Stimulated activated CD4-positive, alpha-beta T cell treated with anti-CD3 and anti-CD28 coated beads, Interleukin-4, amount 100 ng/mL, for 1 hour (primary cell): ENCODE data around the gene WNT5A.
A peak's percentile ranks its signal among the peaks of the same experiment; 100 is the strongest.
"Not testable (repeated sequence)": the region's sequence is repeated elsewhere in the genome, so short reads cannot be mapped to it uniquely, and the experiment has no call there.

ENCODE experiments used
- DNase-seq: peaks from one replicate; pipeline ENCODE4 v3.0.0-alpha.2; 2020

Gene WNT5A

DNA sequence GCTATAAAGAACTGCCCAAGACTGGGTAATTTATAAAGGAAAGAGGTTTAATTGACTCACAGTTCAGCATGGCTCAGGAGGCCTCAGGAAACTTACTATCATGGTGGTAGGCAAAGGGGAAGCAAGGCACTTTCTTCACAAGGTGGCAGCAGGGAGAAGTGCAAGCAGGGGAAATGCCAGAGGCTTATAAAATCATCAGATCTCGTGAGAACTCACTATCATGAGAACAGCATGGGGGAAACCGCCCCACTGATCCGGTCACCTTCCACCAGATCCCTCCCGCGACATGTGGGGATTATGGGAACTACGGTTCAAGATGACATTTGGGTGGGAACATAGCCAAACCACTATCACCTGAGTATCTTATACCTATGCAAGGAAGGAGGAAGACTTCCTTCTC lies 18.0 kb upstream of the WNT5A start:
- DNase-seq, result not testable (repeated sequence)

DNA sequence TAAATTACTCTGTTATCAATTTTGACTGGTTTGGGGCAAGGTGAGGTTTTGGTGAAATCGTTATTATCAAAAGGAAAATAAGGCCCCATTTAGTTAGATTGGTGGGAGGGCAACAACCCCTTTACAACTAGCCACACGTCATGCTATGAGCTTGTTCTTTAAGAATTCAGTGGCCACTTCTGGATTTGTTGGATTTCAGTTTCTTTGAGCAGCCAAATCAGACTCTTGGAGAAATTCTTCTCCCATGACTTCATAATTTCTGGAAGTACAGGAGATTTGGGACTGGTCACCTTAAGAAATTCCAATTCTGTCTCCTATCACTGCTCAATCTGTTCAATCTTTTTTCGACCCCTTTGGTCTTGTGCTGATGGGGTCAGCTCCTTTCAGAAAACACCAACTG lies 14.8 kb upstream of the WNT5A start:
- DNase-seq, result no peak

DNA sequence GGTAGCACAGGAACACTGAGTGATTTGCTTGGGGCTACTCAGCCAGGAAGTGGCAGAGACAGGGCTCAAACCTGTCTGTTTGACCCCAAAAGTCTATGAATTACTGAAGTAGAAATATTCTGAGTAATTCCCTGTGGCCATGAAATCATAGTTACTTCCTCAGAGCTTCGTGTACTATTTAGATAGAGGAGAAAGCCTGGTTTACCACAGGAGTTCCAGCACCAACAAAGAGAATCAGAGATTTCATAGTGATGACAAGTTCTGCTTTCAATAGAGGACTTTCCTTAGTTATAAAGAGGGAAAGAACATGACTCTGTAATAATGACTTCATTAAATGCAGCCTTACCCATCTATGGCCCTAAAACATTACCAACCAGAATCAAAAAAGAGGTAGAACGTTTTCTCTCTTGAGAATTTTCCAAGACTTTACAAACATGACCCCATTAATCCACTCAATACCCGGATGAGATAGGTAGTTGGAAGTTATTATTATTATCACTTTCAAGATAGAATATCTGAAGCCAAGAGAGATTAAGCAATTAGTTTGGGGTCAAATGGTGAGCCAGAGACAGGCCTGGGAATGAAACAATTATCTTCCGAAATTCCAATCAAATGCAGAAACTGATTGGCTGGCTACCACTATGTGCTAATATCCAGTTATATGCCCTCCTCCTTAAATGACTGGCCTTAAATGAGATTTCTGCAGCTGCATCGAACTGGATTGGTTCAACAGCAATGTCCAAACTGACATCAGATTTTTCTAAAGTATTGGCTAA lies 13.6 kb upstream of the WNT5A start:
- DNase-seq, result no peak

GRCh38 chr3:55498520-55498919 lies 11.4 kb upstream of the WNT5A start:
- no peak for DNase-seq

DNA sequence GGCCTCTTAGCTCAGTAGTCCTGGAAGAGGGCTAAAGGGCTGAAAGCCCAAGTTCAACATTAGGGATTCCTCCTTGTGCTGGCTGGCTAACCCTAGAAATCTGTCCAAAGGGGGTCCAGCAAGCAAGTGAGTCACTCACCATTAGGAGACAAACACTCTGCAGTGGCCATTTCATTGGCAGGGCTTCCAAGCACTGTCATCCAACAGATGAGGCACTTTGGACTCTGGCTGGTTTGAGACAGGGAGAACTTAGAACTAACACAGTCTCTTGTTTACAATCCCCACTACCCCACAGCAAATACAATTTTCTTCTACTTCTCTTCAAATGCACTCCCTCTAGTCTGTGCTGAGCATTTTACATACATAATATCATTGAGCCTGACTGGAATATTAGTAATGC lies 10.1 kb upstream of the WNT5A start:
- no peak for DNase-seq

GRCh38 chr3:55494976-55495375 lies 7.9 kb upstream of the WNT5A start:
- no peak for DNase-seq

- DNase-seq, result no peak
Measured at GRCh38 chr3:55492976-55493375, 5.9 kb upstream of the WNT5A start.

- DNase-seq, result no peak
Measured at GRCh38 chr3:55491296-55491816, 4.2 kb upstream of the WNT5A start.

DNA sequence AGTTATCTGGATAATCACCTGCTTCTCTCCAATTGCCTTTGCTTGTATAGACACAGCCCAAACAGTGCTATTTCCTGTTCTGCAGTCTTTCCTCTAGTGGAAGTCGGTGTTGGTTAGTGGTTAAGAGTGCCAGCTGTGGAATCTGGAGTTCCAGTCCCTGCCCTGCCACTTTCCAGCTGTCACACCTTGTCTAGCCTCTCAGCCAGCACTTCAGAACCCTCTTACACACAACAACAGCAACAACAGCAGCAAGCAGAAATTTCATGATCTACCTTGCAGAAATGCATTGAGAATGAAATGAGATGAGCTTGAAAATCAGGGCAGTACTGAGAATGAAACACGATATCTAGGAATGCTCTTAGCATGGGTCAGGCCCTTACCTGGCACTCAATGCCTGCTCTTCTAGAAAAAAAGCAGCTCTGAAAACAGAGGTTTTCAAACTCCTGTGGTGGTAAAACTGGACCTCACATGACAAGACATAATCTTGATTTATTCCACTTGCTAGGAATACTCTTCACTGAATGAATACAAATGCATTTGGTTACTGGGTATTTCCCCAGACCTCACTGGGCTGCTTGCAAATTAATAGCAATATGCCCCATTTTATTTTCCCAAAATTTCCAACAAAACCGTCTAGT lies 3.3 kb upstream of the WNT5A start:
- no peak for DNase-seq

DNA sequence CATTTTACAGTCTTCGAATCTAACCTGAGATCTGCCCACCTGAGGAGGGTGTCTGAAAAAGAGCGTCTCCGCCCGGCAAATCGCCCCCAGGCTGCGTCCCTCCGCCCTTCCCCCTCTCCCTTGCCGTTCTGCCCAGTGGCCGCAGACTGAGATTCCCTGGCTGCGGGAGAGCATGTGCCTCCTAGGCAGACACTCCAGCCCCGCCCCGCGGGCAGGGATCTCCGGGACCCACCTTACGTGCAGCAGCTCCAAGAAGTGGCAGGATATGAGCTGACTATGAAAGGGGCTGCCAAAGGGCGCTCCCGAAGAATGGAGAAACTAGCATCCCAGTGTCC lies 2.7 kb upstream of the WNT5A start:
- DNase-seq, result no peak

DNA sequence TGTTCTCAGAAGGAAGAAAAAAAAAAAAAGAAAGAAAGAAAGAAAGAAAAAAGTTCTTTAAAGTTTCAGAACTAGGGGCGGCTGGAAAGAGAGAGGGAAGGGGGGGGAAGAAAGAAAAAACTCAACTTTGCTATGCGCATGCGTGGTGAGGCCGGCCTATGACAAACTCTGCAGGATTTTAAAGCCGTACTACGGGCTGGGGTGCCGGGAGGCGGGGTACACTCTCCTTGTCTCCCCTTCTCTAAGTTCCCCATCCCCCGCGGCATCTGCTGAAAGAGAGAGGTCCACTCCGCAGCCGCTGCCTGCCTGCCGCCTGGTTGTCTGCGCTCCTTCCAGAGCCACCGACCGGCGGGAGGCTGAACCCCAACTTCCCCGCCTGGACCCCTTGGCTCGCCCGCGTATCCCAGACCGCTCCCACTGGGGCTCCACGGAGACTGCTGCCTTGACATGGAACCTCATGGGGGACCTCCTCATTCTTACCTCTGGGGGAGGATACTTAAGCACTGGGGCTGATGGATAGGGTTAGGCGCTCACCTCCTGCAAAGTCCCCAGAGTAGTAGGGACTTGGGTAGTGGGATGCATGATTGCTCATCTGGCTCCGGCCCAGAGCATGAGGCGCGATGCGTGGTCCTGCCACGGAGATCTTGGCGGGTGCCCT lies 1.4 kb upstream of the WNT5A start:
- no peak for DNase-seq

- DNase-seq, result no peak
Measured at GRCh38 chr3:55487381-55488241, 505 bp upstream of the WNT5A start.

DNA sequence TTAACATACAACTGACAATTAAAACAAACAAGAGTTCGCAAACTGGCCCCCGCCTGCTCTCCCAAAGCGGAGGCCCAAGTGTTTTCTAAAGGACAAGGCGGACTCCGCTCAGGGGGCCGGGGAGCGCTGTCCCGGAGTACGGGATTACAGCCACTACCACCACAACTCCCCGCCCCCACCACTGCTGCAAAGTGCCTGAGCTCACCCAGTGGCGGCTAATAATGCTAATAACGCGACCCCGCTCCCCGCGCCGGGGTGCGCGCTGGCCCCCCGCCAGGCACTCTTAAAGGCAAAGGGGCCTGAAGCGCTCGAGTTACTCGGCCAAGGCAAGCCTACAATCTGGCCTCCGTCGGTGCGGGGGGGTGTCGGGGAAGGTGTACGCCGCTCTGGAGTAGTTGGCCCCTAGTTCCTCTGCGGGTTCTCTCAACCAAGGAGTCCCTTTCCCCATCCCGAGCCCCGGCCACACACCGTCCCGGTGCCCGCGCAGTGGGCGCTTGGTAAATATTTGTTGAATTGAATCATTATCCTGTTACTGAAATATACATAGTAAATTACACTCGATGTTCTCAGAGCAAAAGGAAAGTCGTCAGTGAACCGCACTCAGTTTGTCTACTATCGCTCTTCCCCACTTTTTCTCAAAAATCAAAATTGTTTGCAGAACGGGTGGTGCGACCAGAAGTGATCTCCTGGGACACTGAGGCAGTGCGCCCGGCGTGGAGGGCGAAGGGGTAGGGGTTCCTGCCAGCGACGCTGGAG lies 827 bp downstream of the WNT5A start:
- no peak for DNase-seq

GRCh38 chr3:55484801-55485791 lies 2.0 kb downstream of the WNT5A start:
- DNase-seq, result peak; percentile 19

GRCh38 chr3:55484191-55484689 lies 2.9 kb downstream of the WNT5A start:
- DNase-seq, result no peak

GRCh38 chr3:55483196-55484095 lies 3.7 kb downstream of the WNT5A start:
- no peak for DNase-seq

- no peak for DNase-seq
Measured at GRCh38 chr3:55482496-55483195, 4.5 kb downstream of the WNT5A start.

- DNase-seq, result no peak
Measured at GRCh38 chr3:55481744-55482495, 5.2 kb downstream of the WNT5A start.
